Memory B cell (primary cell): ENCODE data around the gene DUSP5.
"Not testable (repeated sequence)": the region's sequence is repeated elsewhere in the genome, so short reads cannot be mapped to it uniquely, and the experiment has no call there.

Experiments
- ATAC-seq: fragments of 150-1000 bp; cut with Tn5 transposase; 2 replicates; pipeline ENCODE4 v1.10.0; 2021; ENCODE audit warnings: low read depth, mild to moderate bottlenecking, moderate library complexity
- DNase-seq, 2 donors: peaks; one replicate each; pipeline ENCODE4 v3.0.0; 2022; ENCODE audit warnings: low spot score in 2 of 2
- H3K27ac Mint-ChIP-seq: one replicate; pipeline ENCODE4 v1.8.0; 2022; ENCODE audit warnings: mild to moderate bottlenecking, moderate library complexity, mixed read lengths
- H3K27me3 Mint-ChIP-seq: one replicate; pipeline ENCODE4 v1.8.0; 2022; ENCODE audit warnings: mixed read lengths
- H3K36me3 Mint-ChIP-seq: one replicate; pipeline ENCODE4 v1.8.0; 2022; ENCODE audit warnings: mild to moderate bottlenecking, mixed read lengths
- H3K4me1 Mint-ChIP-seq: one replicate; pipeline ENCODE4 v1.8.0; 2022; ENCODE audit warnings: mixed read lengths
- H3K4me3 Mint-ChIP-seq: one replicate; pipeline ENCODE4 v1.8.0; 2022; ENCODE audit warnings: mild to moderate bottlenecking, moderate library complexity, mixed read lengths
- H3K9me3 Mint-ChIP-seq: one replicate; pipeline ENCODE4 v1.8.0; 2022; ENCODE audit warnings: mixed read lengths

Gene DUSP5

GRCh38 chr10:110470541-110470940, 27.2 kb upstream of the DUSP5 start:
- H3K27me3 Mint-ChIP-seq, ATAC-seq, H3K4me3 Mint-ChIP-seq, H3K36me3 Mint-ChIP-seq, H3K27ac Mint-ChIP-seq, DNase-seq, H3K9me3 Mint-ChIP-seq, H3K4me1 Mint-ChIP-seq: not testable (repeated sequence)

- no peaks in the 10 kb centered on the region for H3K4me1 Mint-ChIP-seq
- H3K27me3 Mint-ChIP-seq = peaks cover 1% of the 10 kb centered on the region
- H3K27ac Mint-ChIP-seq = no peak overlapping the region
- ATAC-seq = no peak
- H3K9me3 Mint-ChIP-seq = no peaks in the 10 kb centered on the region
- H3K36me3 Mint-ChIP-seq = no peaks in the 10 kb centered on the region
- no peak for DNase-seq
- H3K4me3 Mint-ChIP-seq = no peak overlapping the region
These were observed 26.1 kb upstream of the DUSP5 start for GRCh38 chr10:110471566-110472139.

- H3K27ac Mint-ChIP-seq = no peak overlapping the region
- no peaks in the 10 kb centered on the region for H3K9me3 Mint-ChIP-seq
- peaks cover 4% of the 10 kb centered on the region for H3K27me3 Mint-ChIP-seq
- no peak overlapping the region for H3K4me3 Mint-ChIP-seq
- ATAC-seq (no peak), DNase-seq (no peak)
- no peaks in the 10 kb centered on the region for H3K4me1 Mint-ChIP-seq
- no peaks in the 10 kb centered on the region for H3K36me3 Mint-ChIP-seq
These were observed 23.7 kb upstream of the DUSP5 start for GRCh38 chr10:110474017-110474416.

- no peak overlapping the region for H3K4me3 Mint-ChIP-seq
- H3K27ac Mint-ChIP-seq = no peak overlapping the region
- no peak for ATAC-seq
- H3K36me3 Mint-ChIP-seq = no peaks in the 10 kb centered on the region
- no peaks in the 10 kb centered on the region for H3K9me3 Mint-ChIP-seq
- DNase-seq = no peak
- H3K27me3 Mint-ChIP-seq = peaks cover 4% of the 10 kb centered on the region
- H3K4me1 Mint-ChIP-seq = no peaks in the 10 kb centered on the region
These were observed 22.9 kb upstream of the DUSP5 start for GRCh38 chr10:110474826-110475225.

GRCh38 chr10:110475722-110476515, 21.8 kb upstream of the DUSP5 start:
- H3K4me3 Mint-ChIP-seq = no peak overlapping the region
- H3K27ac Mint-ChIP-seq = no peak overlapping the region
- no peaks in the 10 kb centered on the region for H3K9me3 Mint-ChIP-seq
- no peak for ATAC-seq
- H3K27me3 Mint-ChIP-seq = peaks cover 3% of the 10 kb centered on the region
- DNase-seq = no peak
- H3K36me3 Mint-ChIP-seq = no peaks in the 10 kb centered on the region
- H3K4me1 Mint-ChIP-seq = no peaks in the 10 kb centered on the region

- no peak for ATAC-seq
- no peaks in the 10 kb centered on the region for H3K4me1 Mint-ChIP-seq
- H3K9me3 Mint-ChIP-seq = no peaks in the 10 kb centered on the region
- H3K36me3 Mint-ChIP-seq = no peaks in the 10 kb centered on the region
- no peak overlapping the region for H3K27ac Mint-ChIP-seq
- H3K4me3 Mint-ChIP-seq = no peak overlapping the region
- no peak for DNase-seq
- peaks cover 5% of the 10 kb centered on the region for H3K27me3 Mint-ChIP-seq
These were observed 18.0 kb upstream of the DUSP5 start for GRCh38 chr10:110479710-110480109.

GRCh38 chr10:110480387-110480786, 17.3 kb upstream of the DUSP5 start:
- Mint-ChIP-seq H3K4me1 (no peaks in the 10 kb centered on the region), H3K4me3 (no peak overlapping the region), H3K36me3 (no peaks in the 10 kb centered on the region), H3K27ac (no peak overlapping the region), H3K9me3 (no peaks in the 10 kb centered on the region), H3K27me3 (peaks cover 5% of the 10 kb centered on the region)
- ATAC-seq (no peak), DNase-seq (no peak)

GRCh38 chr10:110481919-110482318, 15.8 kb upstream of the DUSP5 start:
- Mint-ChIP-seq H3K27ac (no peak overlapping the region), H3K4me1 (no peaks in the 10 kb centered on the region), H3K4me3 (no peak overlapping the region), H3K27me3 (peaks cover 2% of the 10 kb centered on the region), H3K9me3 (no peaks in the 10 kb centered on the region), H3K36me3 (no peaks in the 10 kb centered on the region)
- ATAC-seq (no peak), DNase-seq (no peak)

GRCh38 chr10:110483633-110484032, 14.1 kb upstream of the DUSP5 start:
- H3K36me3 Mint-ChIP-seq = no peaks in the 10 kb centered on the region
- H3K4me1 Mint-ChIP-seq = peaks cover 2% of the 10 kb centered on the region
- H3K27ac Mint-ChIP-seq = no peak overlapping the region
- H3K9me3 Mint-ChIP-seq = no peaks in the 10 kb centered on the region
- ATAC-seq = no peak
- no peak overlapping the region for H3K4me3 Mint-ChIP-seq
- DNase-seq = no peak
- H3K27me3 Mint-ChIP-seq = peaks cover 8% of the 10 kb centered on the region

GRCh38 chr10:110485541-110485940, 12.2 kb upstream of the DUSP5 start:
- no peak for DNase-seq
- ATAC-seq = no peak
- H3K27ac Mint-ChIP-seq = no peak overlapping the region
- no peaks in the 10 kb centered on the region for H3K36me3 Mint-ChIP-seq
- H3K4me1 Mint-ChIP-seq = peaks cover 4% of the 10 kb centered on the region
- no peak overlapping the region for H3K4me3 Mint-ChIP-seq
- peaks cover 13% of the 10 kb centered on the region for H3K27me3 Mint-ChIP-seq
- H3K9me3 Mint-ChIP-seq = no peaks in the 10 kb centered on the region

- Mint-ChIP-seq H3K9me3 (no peaks in the 10 kb centered on the region), H3K36me3 (no peaks in the 10 kb centered on the region), H3K27ac (no peak overlapping the region), H3K27me3 (peaks cover 13% of the 10 kb centered on the region), H3K4me3 (no peak overlapping the region), H3K4me1 (peaks cover 4% of the 10 kb centered on the region)
- DNase-seq (no peak), ATAC-seq (no peak)
These were observed 10.9 kb upstream of the DUSP5 start for GRCh38 chr10:110486680-110487410.

GRCh38 chr10:110487411-110488331, 10.0 kb upstream of the DUSP5 start:
- Mint-ChIP-seq H3K27me3 (peaks cover 11% of the 10 kb centered on the region), H3K4me1 (peaks cover 8% of the 10 kb centered on the region), H3K27ac (no peak overlapping the region), H3K36me3 (no peaks in the 10 kb centered on the region), H3K9me3 (no peaks in the 10 kb centered on the region), H3K4me3 (no peak overlapping the region)
- DNase-seq (no peak), ATAC-seq (no peak)

- H3K4me1 Mint-ChIP-seq = peaks cover 8% of the 10 kb centered on the region
- no peak overlapping the region for H3K4me3 Mint-ChIP-seq
- no peak overlapping the region for H3K27ac Mint-ChIP-seq
- no peak for DNase-seq
- ATAC-seq = no peak
- peaks cover 11% of the 10 kb centered on the region for H3K27me3 Mint-ChIP-seq
- H3K9me3 Mint-ChIP-seq = no peaks in the 10 kb centered on the region
- H3K36me3 Mint-ChIP-seq = no peaks in the 10 kb centered on the region
These were observed 9.4 kb upstream of the DUSP5 start for GRCh38 chr10:110488332-110488681.

- peaks cover 12% of the 10 kb centered on the region for H3K4me1 Mint-ChIP-seq
- DNase-seq (no peak), ATAC-seq (no peak)
- no peaks in the 10 kb centered on the region for H3K9me3 Mint-ChIP-seq
- H3K36me3 Mint-ChIP-seq = no peaks in the 10 kb centered on the region
- H3K27ac Mint-ChIP-seq = no peak overlapping the region
- H3K27me3 Mint-ChIP-seq = peaks cover 11% of the 10 kb centered on the region
- no peak overlapping the region for H3K4me3 Mint-ChIP-seq
These were observed 8.8 kb upstream of the DUSP5 start for GRCh38 chr10:110488940-110489339.
